OCI-M2 (cell line): Measurements from ENCODE around the gene COMMD6.

Source experiments
- DNase-seq: peaks from one replicate; lab custom pipeline; 2025; ENCODE audit not compliant: unreplicated experiment; lab: John Stamatoyannopoulos, UW

The COMMD6 gene

DNA sequence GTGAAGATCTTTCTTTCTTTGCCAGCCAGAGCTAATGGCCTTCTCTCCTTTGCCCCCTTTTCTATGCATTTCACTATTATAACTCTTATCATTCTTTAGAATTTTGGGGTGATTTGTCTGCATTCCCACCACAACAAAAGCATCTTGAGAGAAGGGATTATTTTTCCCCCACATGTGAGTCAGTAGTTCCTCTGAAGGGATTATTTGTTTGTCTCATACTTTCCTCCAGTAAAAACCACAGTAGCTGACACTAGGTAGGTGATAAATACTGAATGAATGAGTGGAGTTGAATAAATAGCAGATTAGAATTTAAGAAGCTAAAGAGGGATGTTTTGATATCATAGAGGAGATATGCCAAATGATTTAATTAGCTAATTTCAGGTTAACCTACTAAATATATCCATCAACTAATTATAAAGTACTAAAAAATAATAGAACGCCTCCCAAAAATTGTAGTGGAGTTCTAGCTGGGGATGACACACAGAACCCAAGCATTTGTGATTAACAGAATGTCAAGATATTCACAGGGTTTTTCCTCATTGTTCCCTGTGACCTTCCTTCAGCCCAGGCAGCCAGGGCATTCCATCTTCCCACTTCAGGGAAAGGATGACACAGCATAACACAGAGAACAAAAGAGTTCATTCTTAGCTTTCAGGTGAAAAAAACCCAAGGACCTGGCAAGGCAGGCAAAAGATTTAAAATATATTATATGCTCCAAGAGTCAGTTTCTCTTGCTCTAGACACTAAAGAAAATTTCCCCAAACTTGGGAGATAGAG is 52.2 kb downstream of the COMMD6 start:
- DNase-seq, result no peak

DNA sequence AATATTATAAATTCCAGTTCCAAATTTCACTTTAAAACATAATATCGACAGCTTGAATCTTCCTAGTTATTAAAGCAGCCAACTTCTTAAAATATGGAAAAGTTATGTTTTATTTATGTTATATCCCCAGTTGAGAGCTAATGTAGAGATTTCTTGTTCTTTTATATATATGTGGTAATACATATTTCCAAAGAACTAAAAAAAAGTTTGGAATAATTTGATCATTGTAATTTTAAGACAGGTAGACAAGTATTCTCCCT is 54.9 kb downstream of the COMMD6 start:
- no peak for DNase-seq

DNA sequence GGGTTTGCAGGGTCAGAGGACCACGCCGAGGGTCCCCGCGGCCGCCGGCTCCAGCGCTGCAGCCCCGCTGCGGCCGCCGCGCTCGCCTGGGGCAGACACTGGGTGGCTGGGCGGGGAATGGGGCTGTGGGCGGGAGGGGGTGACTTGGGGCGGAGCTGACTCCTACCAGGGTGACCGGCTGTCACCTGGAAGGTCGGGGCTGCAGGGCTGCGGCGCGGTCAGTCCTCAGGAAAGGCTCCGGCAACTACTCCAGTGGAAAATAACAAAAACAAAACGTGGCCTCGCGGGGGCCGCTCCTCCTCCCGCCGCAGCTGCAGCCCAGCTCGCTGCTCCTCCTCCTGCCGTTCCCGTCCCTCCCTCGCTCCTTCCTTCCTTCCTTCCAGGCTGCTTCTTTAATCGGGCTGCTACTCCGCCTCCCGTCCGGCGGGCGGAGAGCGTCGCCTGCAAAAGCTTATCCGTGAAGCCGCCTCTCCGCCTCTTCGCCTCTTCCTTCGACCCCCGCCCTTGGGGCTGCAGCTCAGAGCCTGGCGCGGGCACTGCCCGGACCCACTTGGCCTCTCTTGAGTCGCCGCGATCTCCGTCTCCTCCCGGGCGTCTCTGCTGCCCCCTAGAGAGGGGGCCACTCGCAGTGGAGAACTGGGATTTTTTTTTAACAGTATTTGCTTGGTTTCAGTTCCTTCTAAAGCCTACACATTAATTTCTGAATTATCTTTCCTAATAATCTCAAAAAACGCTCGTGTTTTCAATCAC is 55.4 kb downstream of the COMMD6 start, which contains the start of gene TBC1D4:
TBC1D4 (minus strand) TSS at position 100 of the 750 bp plus-strand sequence. CDS start 402 bp downstream, outside the sequence.
- peak; percentile 78 for DNase-seq

DNA sequence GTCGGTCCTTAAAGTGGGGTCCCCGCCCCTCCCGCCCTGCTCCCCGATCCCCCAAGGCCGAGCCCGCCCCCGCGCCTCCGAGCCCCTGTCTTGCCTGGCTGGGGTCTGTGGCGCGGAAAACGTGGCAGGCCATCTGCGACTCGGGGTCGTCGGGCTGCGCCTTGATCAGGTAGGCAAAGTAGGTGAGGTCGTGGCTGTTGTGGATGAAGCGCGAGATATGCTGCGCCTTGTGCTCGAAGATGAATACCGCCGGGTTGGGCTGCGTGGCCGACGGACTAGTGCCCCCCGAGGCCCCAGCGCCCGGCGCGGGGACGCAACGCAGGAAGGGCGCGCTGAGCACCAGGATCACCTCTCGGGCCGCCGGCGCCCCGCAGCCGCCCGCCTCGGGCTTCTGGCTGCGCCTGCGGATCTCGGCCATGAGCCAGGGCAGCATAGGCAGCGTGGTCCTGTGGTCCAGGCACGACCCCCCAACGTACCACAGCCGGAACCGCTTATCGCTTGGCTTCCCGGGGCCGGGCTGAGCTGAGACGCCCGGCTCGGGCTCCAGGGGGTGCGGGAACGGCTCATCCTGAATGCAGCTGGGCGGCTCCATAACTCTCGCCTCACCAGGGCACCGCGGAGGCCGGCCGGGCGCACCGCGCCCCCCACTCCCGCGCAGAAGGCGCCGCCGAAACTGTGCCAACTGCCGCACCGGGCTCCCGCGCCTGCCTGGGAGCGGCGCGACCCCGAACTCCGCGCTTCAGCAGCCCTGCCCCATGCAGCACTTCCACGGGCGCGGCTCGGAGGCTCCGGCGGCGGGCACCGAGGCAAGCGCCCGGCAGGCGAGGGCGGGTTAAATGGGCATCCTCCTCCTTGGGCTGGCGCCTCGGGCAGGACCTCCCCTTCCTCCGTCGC is 56.2 kb downstream of the COMMD6 start:
- DNase-seq, result no peak

DNA sequence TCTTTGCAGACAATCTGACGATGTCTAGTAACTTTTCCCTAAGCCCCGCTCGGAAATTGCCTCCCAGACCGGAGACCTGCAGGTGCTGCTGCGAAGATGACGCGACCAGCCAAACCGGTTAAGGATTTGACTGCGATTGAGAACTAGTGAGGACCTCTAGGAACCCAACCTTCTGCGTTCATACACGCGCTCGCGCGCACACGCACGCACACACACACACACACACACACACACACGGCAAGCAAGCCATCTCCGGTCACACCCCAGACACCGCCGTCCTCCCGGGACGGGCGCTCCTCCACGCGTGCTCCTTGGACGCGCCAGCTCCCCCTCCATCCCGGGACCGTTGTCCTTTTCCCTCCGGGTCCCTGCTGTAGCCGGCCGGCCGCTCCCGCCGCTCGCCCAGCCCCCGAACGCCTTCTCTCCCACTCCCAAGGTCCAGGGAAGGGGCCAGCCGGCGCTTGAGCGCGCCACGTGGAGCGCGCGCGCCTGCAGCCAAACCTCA is 56.9 kb downstream of the COMMD6 start:
- no peak for DNase-seq

DNA sequence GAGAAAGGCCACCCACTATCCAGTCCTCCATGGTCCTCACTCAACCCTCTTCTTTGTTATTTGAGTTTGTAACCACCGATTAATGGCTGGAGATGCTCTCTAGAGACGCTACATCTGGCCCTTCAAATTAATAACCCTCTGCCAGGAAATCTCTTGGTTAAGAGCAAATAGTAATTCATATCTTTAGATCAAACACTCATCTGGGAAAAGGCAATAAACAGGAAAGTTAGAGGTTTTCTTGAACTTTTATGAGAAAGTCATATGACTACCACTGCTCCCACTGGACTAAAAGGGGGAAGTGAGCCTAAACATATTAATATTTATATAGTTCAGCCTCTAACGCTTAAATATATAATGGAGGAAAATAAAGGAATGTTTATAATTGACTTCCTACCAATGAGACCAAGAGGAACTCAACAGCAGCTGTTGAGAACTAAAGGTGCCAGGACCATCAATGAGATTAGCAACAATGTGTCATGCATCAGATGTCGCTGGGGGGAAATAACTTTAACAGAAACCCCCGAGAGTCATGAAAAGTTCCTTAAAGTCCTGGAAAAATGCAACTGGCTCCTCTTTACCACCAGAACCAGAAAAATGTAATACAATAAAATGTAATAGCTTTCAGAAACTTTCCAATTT is 58.4 kb downstream of the COMMD6 start:
- no peak for DNase-seq

DNA sequence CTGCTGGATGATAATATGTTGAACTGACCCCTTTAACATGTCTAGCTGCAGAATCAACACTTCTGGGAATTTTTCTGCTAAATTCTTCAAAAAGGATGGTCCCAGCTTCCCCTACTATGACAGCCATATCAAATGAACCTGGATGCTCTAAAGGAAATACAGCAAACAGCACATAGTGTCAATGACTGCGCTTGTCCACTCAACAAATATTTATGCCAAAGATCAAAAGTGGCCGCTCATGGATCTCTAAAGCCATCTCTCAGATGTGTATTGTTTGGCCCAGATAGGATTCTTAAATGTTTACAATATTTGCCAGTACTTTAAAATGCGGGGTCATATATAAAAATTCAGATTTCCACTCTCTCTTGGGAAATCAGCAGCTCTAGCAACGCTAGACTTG is 59.0 kb downstream of the COMMD6 start:
- DNase-seq, result no peak
